Fibroblast of pulmonary artery (primary cell): ENCODE data around the gene CCDC80.

ENCODE experiments used
- DNase-seq: peaks from one replicate; pipeline ENCODE4 v3.0.0-alpha.2; 2010; ENCODE audit warnings: low read depth
- H3K4me3 ChIP-seq: replicated peaks from 2 replicates; pipeline ENCODE4 v1.5.1; 2011; ENCODE audit warnings: low read depth, mild to moderate bottlenecking, control low read depth, low read length, moderate library complexity
- TF ChIP-seq, protein P1 (sequence below): IDR thresholded peaks from 2 replicates; pipeline ENCODE4 v1.5.1; 2011; ENCODE audit warnings: mild to moderate bottlenecking, control low read depth, low read length, inconsistent platforms; ENCODE audit errors: missing control alignments

The CCDC80 gene

GRCh38 chr3:112623717-112624116 lies 17.2 kb downstream of the CCDC80 start:
- TF ChIP-seq, protein P1, sequence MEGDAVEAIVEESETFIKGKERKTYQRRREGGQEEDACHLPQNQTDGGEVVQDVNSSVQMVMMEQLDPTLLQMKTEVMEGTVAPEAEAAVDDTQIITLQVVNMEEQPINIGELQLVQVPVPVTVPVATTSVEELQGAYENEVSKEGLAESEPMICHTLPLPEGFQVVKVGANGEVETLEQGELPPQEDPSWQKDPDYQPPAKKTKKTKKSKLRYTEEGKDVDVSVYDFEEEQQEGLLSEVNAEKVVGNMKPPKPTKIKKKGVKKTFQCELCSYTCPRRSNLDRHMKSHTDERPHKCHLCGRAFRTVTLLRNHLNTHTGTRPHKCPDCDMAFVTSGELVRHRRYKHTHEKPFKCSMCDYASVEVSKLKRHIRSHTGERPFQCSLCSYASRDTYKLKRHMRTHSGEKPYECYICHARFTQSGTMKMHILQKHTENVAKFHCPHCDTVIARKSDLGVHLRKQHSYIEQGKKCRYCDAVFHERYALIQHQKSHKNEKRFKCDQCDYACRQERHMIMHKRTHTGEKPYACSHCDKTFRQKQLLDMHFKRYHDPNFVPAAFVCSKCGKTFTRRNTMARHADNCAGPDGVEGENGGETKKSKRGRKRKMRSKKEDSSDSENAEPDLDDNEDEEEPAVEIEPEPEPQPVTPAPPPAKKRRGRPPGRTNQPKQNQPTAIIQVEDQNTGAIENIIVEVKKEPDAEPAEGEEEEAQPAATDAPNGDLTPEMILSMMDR: no peak
- H3K4me3 ChIP-seq: no peak overlapping the region
- no peak for DNase-seq

- TF ChIP-seq, protein P1: no peak
- DNase-seq: no peak
- H3K4me3 ChIP-seq: no peak overlapping the region
Measured at GRCh38 chr3:112623213-112623612, 17.7 kb downstream of the CCDC80 start.

DNA sequence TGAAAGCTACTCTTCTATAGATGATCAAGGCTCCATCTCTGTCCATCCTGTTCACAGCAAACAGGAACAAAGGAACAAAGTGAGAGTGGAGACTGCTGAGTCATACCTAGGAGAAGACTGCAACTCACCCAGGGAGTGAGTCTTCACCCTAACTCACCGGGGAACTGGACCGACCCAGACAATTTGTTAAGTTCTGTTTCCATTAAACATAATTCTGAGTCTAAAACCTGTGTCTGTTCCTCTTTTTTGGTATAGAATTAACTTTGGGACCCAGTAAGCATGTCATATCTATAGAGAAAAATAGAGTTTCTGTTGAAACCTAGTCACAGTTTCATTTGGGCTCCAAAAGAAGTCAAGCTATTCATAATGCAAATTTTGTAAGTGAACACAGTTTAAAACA lies 21.6 kb downstream of the CCDC80 start:
- DNase-seq: no peak
- H3K4me3 ChIP-seq: no peak overlapping the region
- TF ChIP-seq, protein P1: no peak

- DNase-seq: no peak
- TF ChIP-seq, protein P1: no peak
- no peak overlapping the region for H3K4me3 ChIP-seq
Measured at GRCh38 chr3:112617285-112617684, 23.7 kb downstream of the CCDC80 start.

DNA sequence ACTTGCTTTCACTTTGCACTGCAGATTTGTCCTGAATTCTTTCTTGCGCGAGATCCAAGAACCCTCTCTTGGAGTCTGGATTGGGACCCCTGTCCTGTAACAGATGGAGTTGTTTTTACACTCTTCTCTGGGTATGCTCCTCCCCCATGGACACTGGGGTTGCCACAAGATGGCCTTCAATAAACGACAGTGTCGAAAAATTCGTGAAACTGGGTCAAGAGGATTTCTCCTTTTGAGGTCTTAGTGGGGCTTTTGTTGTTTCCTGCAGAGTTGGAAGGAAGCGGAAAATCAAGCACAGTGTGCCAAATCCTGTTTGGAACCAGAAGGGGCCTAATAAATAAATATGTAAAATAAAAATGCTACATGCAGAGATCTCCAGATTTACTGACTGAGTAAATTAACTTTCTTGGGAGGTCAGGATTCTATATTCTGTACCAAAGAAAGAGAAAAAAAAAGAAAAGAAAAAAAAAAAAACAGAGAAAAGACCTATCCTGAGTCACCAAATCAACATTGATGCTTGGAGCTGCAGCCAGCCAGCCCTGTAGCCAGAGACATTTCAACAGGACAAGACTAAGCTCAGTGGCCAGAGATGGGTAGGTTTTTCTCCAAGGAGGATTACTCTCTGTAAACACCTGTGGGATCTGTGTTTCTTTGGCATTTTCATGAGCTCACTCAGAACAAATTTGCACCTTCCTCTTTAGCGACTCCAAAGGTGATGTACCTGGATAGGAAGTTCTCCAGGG lies 24.8 kb downstream of the CCDC80 start:
- no peak overlapping the region for H3K4me3 ChIP-seq
- DNase-seq: no peak
- TF ChIP-seq, protein P1: no peak

GRCh38 chr3:112611752-112612515 lies 29.0 kb downstream of the CCDC80 start:
- no peak for DNase-seq
- no peak overlapping the region for H3K4me3 ChIP-seq
- TF ChIP-seq, protein P1: no peak
